Thoracic aorta (tissue), 2 donors: ENCODE results near the gene SLC6A12. TPM values are rescaled to one million over a fixed set of nuclear protein-coding genes. Genes with fewer than 3 reads are reported as not detected.

ENCODE experiments used
- ATAC-seq: fragments of 150-250 bp; one replicate; pipeline ENCODE4 v1.8.0; 2017; ENCODE audit warnings: low read depth; ENCODE audit not compliant: insufficient number of reproducible peaks, low FRiP score
- DNase-seq: peaks from one replicate; pipeline ENCODE4 v3.0.0-alpha.2; 2020; ENCODE audit warnings: low spot score
- H3K27ac ChIP-seq, 2 donors: fragments of 200-600 bp; sonication (generic); 1 replicate in 1 of 2; 2 replicates in 1 of 2; pipeline ENCODE4 v1.5.1; 2016; ENCODE audit warnings: mild to moderate bottlenecking in 2 of 2, moderate library complexity in 2 of 2
- H3K27me3 ChIP-seq: fragments of 200-600 bp; sonication (generic); replicated peaks from 2 replicates; pipeline ENCODE4 v1.6.0; 2016; ENCODE audit warnings: mild to moderate bottlenecking; ENCODE audit not compliant: insufficient read depth
- H3K36me3 ChIP-seq: fragments of 200-600 bp; sonication (generic); one replicate; pipeline ENCODE4 v1.5.1; 2016
- H3K4me1 ChIP-seq, 2 donors: fragments of 200-600 bp; sonication (generic); 1 replicate in 1 of 2; 2 replicates in 1 of 2; pipeline versions ENCODE4 v1.5.1 to v1.6.0; 2016; ENCODE audit warnings: low read depth in 2 of 2, mild to moderate bottlenecking in 1 of 2; ENCODE audit not compliant: control insufficient read depth in 1 of 2
- H3K4me3 ChIP-seq: fragments of 200-600 bp; sonication (generic); 2 replicates; pipeline ENCODE4 v1.5.1; 2016; ENCODE audit warnings: mild to moderate bottlenecking
- H3K9me3 ChIP-seq: fragments of 200-600 bp; sonication (generic); 2 replicates; pipeline ENCODE4 v1.5.1; 2016
- CTCF ChIP-seq: fragments of 200-600 bp; sonication (generic); IDR thresholded peaks from one replicate; pipeline ENCODE4 v1.5.1; 2019; ENCODE audit warnings: antibody characterized with exemption
- total RNA-seq, 2 donors: library from RNA; depleted of rRNA; stranded (reverse); fragments of >200 nt; gene quantifications; one replicate each; pipeline versions ENCODE4 v1.1.0 to v1.2.3, GENCODE V29; 2016

Gene SLC6A12
- total RNA-seq, 2 donors from 2014 or later: 1.2 to 1.8 TPM

- H3K36me3 ChIP-seq: no peaks in the 10 kb centered on the region
- H3K27me3 ChIP-seq: no peaks in the 10 kb centered on the region
- H3K4me1 ChIP-seq: peaks cover 5 to 12% of the 10 kb centered on the region in 2 donors
- no peak for DNase-seq
- no peak for ATAC-seq
- no peak for TF ChIP-seq CTCF
- no peak overlapping the region for H3K4me3 ChIP-seq
- H3K9me3 ChIP-seq: no peaks in the 10 kb centered on the region
- no peak overlapping the region for H3K27ac ChIP-seq
Measured at GRCh38 chr12:140162-140561, 73.8 kb downstream of the SLC6A12 start.

Other genes starting within 250 kb of the SLC6A12 start
- 1 to 10 TPM; 1.1 to 1.3 TPM for gene IQSEC3, start 147.4 kb downstream of the SLC6A12 start, total RNA-seq
- gene SLC6A13, start 48.7 kb upstream of the SLC6A12 start, total RNA-seq: under 1 TPM in 1 of 2 donors, not detected in 1; 0.54 TPM
- gene KDM5A, start 175.2 kb upstream of the SLC6A12 start, total RNA-seq: 10 to 100 TPM; 52.8 to 57.7 TPM
- gene CCDC77, start 187.5 kb upstream of the SLC6A12 start, total RNA-seq: 1 to 10 TPM; 5.6 to 7.2 TPM
- 10 to 100 TPM; 16.8 to 22.3 TPM for gene B4GALNT3, start 245.8 kb upstream of the SLC6A12 start, total RNA-seq